GM12878 (cell line): ENCODE results near the gene TMCC3. TPM values are rescaled to one million over a fixed set of nuclear protein-coding genes. Genes with fewer than 3 reads are reported as not detected.

Experiments used
- CUX1 ChIP-seq: IDR thresholded peaks from 2 replicates; pipeline ENCODE4 v1.6.1; 2012; ENCODE audit warnings: improper control_type of control experiment, low read depth, low read length; ENCODE audit not compliant: insufficient replicate concordance
- EED ChIP-seq: sonication (generic); IDR thresholded peaks from 2 replicates; pipeline ENCODE4 v1.6.1; 2016; ENCODE audit warnings: antibody characterized with exemption, low read depth
- ETV6 ChIP-seq, 2 experiments: fragments of 450-650 bp in 1 of 2; IDR thresholded peaks in 1 of 2; conservative IDR thresholded peaks in 1 of 2; 2 replicates each; pipeline ENCODE4 v1.6.1; 2014; ENCODE audit warnings: antibody characterized with exemption in 1 of 2, borderline replicate concordance in 1 of 2, low read depth in 1 of 2, mild to moderate bottlenecking in 1 of 2, moderate library complexity in 1 of 2
- IKZF1 ChIP-seq: fragments of 450-650 bp; conservative IDR thresholded peaks from 2 replicates; pipeline ENCODE4 v1.6.1; 2017; ENCODE audit warnings: antibody characterized with exemption, mild to moderate bottlenecking
- JUND ChIP-seq: IDR thresholded peaks from 2 replicates; pipeline ENCODE4 v1.6.1; 2012; ENCODE audit warnings: low read depth, mild to moderate bottlenecking, low read length, improper control_type of control experiment, moderate library complexity
- MTA3 ChIP-seq: IDR thresholded peaks from 2 replicates; pipeline ENCODE4 v1.6.1; 2012; ENCODE audit warnings: low read length, inconsistent platforms, borderline replicate concordance
- NFYB ChIP-seq: IDR thresholded peaks from 2 replicates; pipeline ENCODE4 v1.6.1; 2011; ENCODE audit warnings: low read depth, mild to moderate bottlenecking, low read length, improper control_type of control experiment, moderate library complexity; ENCODE audit not compliant: insufficient read depth
- RAD21 ChIP-seq: IDR thresholded peaks from 2 replicates; pipeline ENCODE4 v1.6.1; 2011; ENCODE audit warnings: mild to moderate bottlenecking, low read depth, low read length, moderate library complexity; ENCODE audit not compliant: insufficient read depth
- RELB ChIP-seq: fragments of 450-650 bp; IDR thresholded peaks from 2 replicates; pipeline ENCODE4 v1.6.1; 2017; ENCODE audit warnings: low read depth, mild to moderate bottlenecking, moderate library complexity
- REST ChIP-seq: IDR thresholded peaks from 2 replicates; pipeline ENCODE4 v1.6.1; 2012; ENCODE audit warnings: mild to moderate bottlenecking, low read depth, low read length
- SMAD5 ChIP-seq: IDR thresholded peaks from 2 replicates; pipeline ENCODE4 v1.6.1; 2016; ENCODE audit warnings: antibody characterized with exemption, low read depth
- SP1 ChIP-seq: IDR thresholded peaks from one replicate; pipeline ENCODE4 v1.6.1; 2011; ENCODE audit warnings: low read depth, low read length
- ZBTB4 ChIP-seq: fragments of 450-650 bp; formaldehyde crosslinking; IDR thresholded peaks from 2 replicates; pipeline ENCODE4 v1.4.0; 2022; ENCODE audit warnings: mild to moderate bottlenecking, moderate library complexity
- ZNF217 ChIP-seq: fragments of 450-650 bp; IDR thresholded peaks from 2 replicates; pipeline ENCODE4 v1.6.1; 2017; ENCODE audit warnings: antibody characterized with exemption, mild to moderate bottlenecking
- polyA plus RNA-seq, 11 experiments: library from polyadenylated mRNA; depleted of rRNA in 4 of 11; unstranded in 6 of 11; stranded (reverse) in 5 of 11; fragments of >200 nt; fragmentation: Nextera tagmentation in 4 of 11; fragmentation: Illumina TruSeq in 1 of 11; extraction: Ambion mirVana in 4 of 11; extraction: Trizol in 1 of 11; gene quantifications; 1 replicate in 1 of 11; 2 replicates in 10 of 11; pipeline versions ENCODE4 v1.2.1 to v1.2.3, GENCODE V29; 2011 to 2016; ENCODE audit warnings: inconsistent platforms in 2 of 11, missing spikeins in 2 of 11, low read depth in 1 of 11
- total RNA-seq, 4 experiments: library from RNA; depleted of rRNA in 3 of 4; stranded (reverse); fragments of >200 nt in 3 of 4; fragmentation: Illumina TruSeq in 1 of 4; extraction: Trizol in 1 of 4; gene quantifications; 2 replicates each; pipeline versions ENCODE4 v1.2.1 to v1.2.3, GENCODE V29; 2013 to 2021

Gene TMCC3
- total and polyA plus RNA-seq, 10 of the 15 experiments (the other 5 are each of a cell fraction or from before 2014, with no cell fraction given): 5.8 to 29.8 (median 12.6) TPM

GRCh38 chr12:94640134-94640928 lies 10.0 kb downstream of the TMCC3 start (continued):
- no peak for TF ChIP-seq CUX1
- TF ChIP-seq REST: peak; percentile 22; the same call in 1 of the 2 replicates
- TF ChIP-seq ZBTB4 (CRISPR knock-in tag): no peak
- peak; percentile 100 for TF ChIP-seq EED
- TF ChIP-seq ETV6 (conservative IDR thresholded peaks at IDR 0.05 in 1 of 2, IDR thresholded peaks at IDR 0.05 in 1 of 2; ENCODE audit: borderline replicate concordance in 1 of 2, low read depth in 1 of 2): peak in 1 of 2 experiments; percentile 95; a peak in 2 of 4 replicates
- peak; percentile 30 for TF ChIP-seq SP1
- TF ChIP-seq SMAD5: 0 out of 2 replicates have a peak, but pooled peaks have one; percentile 47
- TF ChIP-seq RAD21: peak; percentile 14; the same call in 1 of the 2 replicates
- TF ChIP-seq MTA3: peak; percentile 98
- peak; percentile 86 for TF ChIP-seq RELB
- TF ChIP-seq ZNF217: peak; percentile 75
- TF ChIP-seq NFYB: 0 out of 2 replicates have a peak, but pooled peaks have one; percentile 23
- TF ChIP-seq IKZF1: peak; percentile 99
- peak; percentile 82; the same call in 1 of the 2 replicates for TF ChIP-seq JUND
